GM12878 (cell line): ENCODE results near the gene LRR1. TPM values are rescaled to one million over a fixed set of nuclear protein-coding genes. Genes with fewer than 3 reads are reported as not detected.

Source experiments
- ATF7 ChIP-seq: fragments of 450-650 bp; IDR thresholded peaks from 2 replicates; pipeline ENCODE4 v1.6.1; 2016; ENCODE audit warnings: low read depth, mild to moderate bottlenecking
- DPF2 ChIP-seq: fragments of 450-650 bp; IDR thresholded peaks from 2 replicates; pipeline ENCODE4 v1.6.1; 2017; ENCODE audit warnings: mild to moderate bottlenecking
- ETV6 ChIP-seq, 2 experiments: fragments of 450-650 bp in 1 of 2; IDR thresholded peaks in 1 of 2; conservative IDR thresholded peaks in 1 of 2; 2 replicates each; pipeline ENCODE4 v1.6.1; 2014; ENCODE audit warnings: antibody characterized with exemption in 1 of 2, borderline replicate concordance in 1 of 2, low read depth in 1 of 2, mild to moderate bottlenecking in 1 of 2, moderate library complexity in 1 of 2
- MEF2B ChIP-seq: fragments of 450-650 bp; IDR thresholded peaks from 2 replicates; pipeline ENCODE4 v1.6.1; 2018; ENCODE audit warnings: mild to moderate bottlenecking, moderate library complexity; ENCODE audit not compliant: partially characterized antibody, poor library complexity, severe bottlenecking
- MTA2 ChIP-seq: fragments of 450-650 bp; IDR thresholded peaks from 2 replicates; pipeline ENCODE4 v1.6.1; 2016; ENCODE audit warnings: low read depth, mild to moderate bottlenecking, moderate library complexity
- NR2F1 ChIP-seq: fragments of 450-650 bp; conservative IDR thresholded peaks from 2 replicates; pipeline ENCODE4 v1.6.1; 2017; ENCODE audit warnings: mild to moderate bottlenecking
- SPI1 ChIP-seq: IDR thresholded peaks from 2 replicates; pipeline ENCODE4 v1.6.1; 2011; ENCODE audit warnings: low read depth, mild to moderate bottlenecking, low read length, moderate library complexity, borderline replicate concordance; ENCODE audit not compliant: insufficient read depth
- ZBED1 ChIP-seq: IDR thresholded peaks from 2 replicates; pipeline ENCODE4 v1.6.1; 2016; ENCODE audit warnings: borderline replicate concordance
- ZSCAN29 ChIP-seq: fragments of 450-650 bp; IDR thresholded peaks from 2 replicates; pipeline ENCODE4 v1.6.1; 2017; ENCODE audit warnings: mild to moderate bottlenecking, moderate library complexity
- polyA plus RNA-seq, 11 experiments: library from polyadenylated mRNA; depleted of rRNA in 4 of 11; unstranded in 6 of 11; stranded (reverse) in 5 of 11; fragments of >200 nt; fragmentation: Nextera tagmentation in 4 of 11; fragmentation: Illumina TruSeq in 1 of 11; extraction: Ambion mirVana in 4 of 11; extraction: Trizol in 1 of 11; gene quantifications; 1 replicate in 1 of 11; 2 replicates in 10 of 11; pipeline versions ENCODE4 v1.2.1 to v1.2.3, GENCODE V29; 2011 to 2016; ENCODE audit warnings: inconsistent platforms in 2 of 11, missing spikeins in 2 of 11, low read depth in 1 of 11
- total RNA-seq, 4 experiments: library from RNA; depleted of rRNA in 3 of 4; stranded (reverse); fragments of >200 nt in 3 of 4; fragmentation: Illumina TruSeq in 1 of 4; extraction: Trizol in 1 of 4; gene quantifications; 2 replicates each; pipeline versions ENCODE4 v1.2.1 to v1.2.3, GENCODE V29; 2013 to 2021
- TF ChIP-seq, protein P1 (sequence below): IDR thresholded peaks from 2 replicates; pipeline ENCODE4 v1.6.1; 2011; ENCODE audit warnings: low read depth, low read length, improper control_type of control experiment, borderline replicate concordance
- TF ChIP-seq, protein P2 (sequence below): fragments of 450-650 bp; IDR thresholded peaks from 2 replicates; pipeline ENCODE4 v1.6.1; 2017; ENCODE audit warnings: antibody characterized with exemption, mild to moderate bottlenecking, moderate library complexity
- TF ChIP-seq, protein P3 (sequence below): fragments of 450-650 bp; IDR thresholded peaks from 2 replicates; pipeline ENCODE4 v1.6.1; 2017; ENCODE audit warnings: borderline replicate concordance
- TF ChIP-seq, protein P4 (sequence below), 3 experiments: IDR thresholded peaks in 2 of 3; conservative IDR thresholded peaks in 1 of 3; 2 replicates each; pipeline ENCODE4 v1.5.1; 2011; ENCODE audit warnings: low read depth in 3 of 3, low read length in 3 of 3, mild to moderate bottlenecking in 3 of 3, control low read depth in 2 of 3, moderate library complexity in 2 of 3, inconsistent platforms in 1 of 3, mixed read lengths in 1 of 3; ENCODE audit not compliant: control insufficient read depth in 2 of 3, insufficient read depth in 1 of 3; ENCODE audit errors: extremely low read depth in 1 of 3
- TF ChIP-seq, protein P5 (sequence below): fragments of 150-350 bp; IDR thresholded peaks from 2 replicates; pipeline ENCODE4 v1.6.1; 2014; ENCODE audit warnings: mild to moderate bottlenecking, low read depth, low read length
- TF ChIP-seq, protein P6 (sequence below): fragments of 450-650 bp; formaldehyde crosslinking; IDR thresholded peaks from 2 replicates; pipeline ENCODE4 v1.4.0; 2020; ENCODE audit warnings: mild to moderate bottlenecking, moderate library complexity

LRR1 gene
- total and polyA plus RNA-seq, 10 of the 15 experiments (the other 5 are each of a cell fraction or from before 2014, with no cell fraction given): 36.9 to 110 (median 53.1) TPM

DNA sequence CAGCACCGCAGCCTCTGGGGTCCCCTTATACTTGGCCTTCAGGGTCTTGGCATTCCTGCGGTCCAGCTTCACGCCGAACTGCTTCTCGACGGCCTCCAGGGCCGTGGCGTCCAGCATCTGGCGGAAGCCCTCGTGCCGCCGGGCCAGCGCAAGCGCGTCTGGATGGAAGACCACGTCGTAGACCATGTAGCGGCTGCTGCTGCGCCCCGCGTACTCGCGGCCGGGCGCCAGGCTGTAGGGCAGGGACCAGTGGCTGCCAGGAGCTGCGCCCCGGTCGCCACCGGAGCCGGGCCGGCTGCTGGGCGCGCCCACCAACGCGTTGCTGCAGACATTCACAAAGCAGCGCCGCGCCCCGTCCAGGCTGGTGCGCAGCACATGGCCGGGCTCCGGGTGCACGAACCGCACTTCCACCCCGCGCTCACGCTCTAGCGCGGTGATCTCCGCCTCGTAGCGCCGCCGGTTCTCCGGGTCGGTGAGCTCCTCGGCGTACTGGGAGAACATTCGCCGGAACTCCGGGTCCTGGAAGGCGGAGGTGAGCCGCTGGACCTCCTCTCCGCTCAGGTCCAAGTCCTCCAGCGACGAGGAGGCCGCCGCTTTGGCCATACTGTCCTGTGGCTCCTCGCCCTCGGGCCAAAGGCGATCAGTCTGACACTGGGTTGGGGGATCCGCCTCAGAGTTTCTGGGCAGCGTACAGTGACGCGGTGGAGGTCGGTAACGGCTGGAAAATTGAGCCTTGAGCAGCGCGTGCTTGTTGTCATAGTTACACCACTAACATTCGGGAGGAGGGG, 36.0 kb downstream of the LRR1 start, which contains the start of gene DNAAF2 (continued):
- TF ChIP-seq, protein P1, sequence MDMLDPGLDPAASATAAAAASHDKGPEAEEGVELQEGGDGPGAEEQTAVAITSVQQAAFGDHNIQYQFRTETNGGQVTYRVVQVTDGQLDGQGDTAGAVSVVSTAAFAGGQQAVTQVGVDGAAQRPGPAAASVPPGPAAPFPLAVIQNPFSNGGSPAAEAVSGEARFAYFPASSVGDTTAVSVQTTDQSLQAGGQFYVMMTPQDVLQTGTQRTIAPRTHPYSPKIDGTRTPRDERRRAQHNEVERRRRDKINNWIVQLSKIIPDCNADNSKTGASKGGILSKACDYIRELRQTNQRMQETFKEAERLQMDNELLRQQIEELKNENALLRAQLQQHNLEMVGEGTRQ: no peak
- TF ChIP-seq MEF2B (no peak), ETV6 (conservative IDR thresholded peaks at IDR 0.05 in 1 of 2, IDR thresholded peaks at IDR 0.05 in 1 of 2; ENCODE audit: borderline replicate concordance in 1 of 2, low read depth in 1 of 2) (no peak), ZBED1 (no peak), SPI1 (no peak), MTA2 (no peak), NR2F1 (peak; percentile 10; the same call in 1 of the 2 replicates), ZSCAN29 (no peak), DPF2 (peak; percentile 13; the same call in 1 of the 2 replicates), ATF7 (no peak)
- TF ChIP-seq, protein P2, sequence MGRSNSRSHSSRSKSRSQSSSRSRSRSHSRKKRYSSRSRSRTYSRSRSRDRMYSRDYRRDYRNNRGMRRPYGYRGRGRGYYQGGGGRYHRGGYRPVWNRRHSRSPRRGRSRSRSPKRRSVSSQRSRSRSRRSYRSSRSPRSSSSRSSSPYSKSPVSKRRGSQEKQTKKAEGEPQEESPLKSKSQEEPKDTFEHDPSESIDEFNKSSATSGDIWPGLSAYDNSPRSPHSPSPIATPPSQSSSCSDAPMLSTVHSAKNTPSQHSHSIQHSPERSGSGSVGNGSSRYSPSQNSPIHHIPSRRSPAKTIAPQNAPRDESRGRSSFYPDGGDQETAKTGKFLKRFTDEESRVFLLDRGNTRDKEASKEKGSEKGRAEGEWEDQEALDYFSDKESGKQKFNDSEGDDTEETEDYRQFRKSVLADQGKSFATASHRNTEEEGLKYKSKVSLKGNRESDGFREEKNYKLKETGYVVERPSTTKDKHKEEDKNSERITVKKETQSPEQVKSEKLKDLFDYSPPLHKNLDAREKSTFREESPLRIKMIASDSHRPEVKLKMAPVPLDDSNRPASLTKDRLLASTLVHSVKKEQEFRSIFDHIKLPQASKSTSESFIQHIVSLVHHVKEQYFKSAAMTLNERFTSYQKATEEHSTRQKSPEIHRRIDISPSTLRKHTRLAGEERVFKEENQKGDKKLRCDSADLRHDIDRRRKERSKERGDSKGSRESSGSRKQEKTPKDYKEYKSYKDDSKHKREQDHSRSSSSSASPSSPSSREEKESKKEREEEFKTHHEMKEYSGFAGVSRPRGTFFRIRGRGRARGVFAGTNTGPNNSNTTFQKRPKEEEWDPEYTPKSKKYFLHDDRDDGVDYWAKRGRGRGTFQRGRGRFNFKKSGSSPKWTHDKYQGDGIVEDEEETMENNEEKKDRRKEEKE: no peak
- TF ChIP-seq, protein P3, sequence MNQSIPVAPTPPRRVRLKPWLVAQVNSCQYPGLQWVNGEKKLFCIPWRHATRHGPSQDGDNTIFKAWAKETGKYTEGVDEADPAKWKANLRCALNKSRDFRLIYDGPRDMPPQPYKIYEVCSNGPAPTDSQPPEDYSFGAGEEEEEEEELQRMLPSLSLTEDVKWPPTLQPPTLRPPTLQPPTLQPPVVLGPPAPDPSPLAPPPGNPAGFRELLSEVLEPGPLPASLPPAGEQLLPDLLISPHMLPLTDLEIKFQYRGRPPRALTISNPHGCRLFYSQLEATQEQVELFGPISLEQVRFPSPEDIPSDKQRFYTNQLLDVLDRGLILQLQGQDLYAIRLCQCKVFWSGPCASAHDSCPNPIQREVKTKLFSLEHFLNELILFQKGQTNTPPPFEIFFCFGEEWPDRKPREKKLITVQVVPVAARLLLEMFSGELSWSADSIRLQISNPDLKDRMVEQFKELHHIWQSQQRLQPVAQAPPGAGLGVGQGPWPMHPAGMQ: no peak
- TF ChIP-seq, protein P4, sequence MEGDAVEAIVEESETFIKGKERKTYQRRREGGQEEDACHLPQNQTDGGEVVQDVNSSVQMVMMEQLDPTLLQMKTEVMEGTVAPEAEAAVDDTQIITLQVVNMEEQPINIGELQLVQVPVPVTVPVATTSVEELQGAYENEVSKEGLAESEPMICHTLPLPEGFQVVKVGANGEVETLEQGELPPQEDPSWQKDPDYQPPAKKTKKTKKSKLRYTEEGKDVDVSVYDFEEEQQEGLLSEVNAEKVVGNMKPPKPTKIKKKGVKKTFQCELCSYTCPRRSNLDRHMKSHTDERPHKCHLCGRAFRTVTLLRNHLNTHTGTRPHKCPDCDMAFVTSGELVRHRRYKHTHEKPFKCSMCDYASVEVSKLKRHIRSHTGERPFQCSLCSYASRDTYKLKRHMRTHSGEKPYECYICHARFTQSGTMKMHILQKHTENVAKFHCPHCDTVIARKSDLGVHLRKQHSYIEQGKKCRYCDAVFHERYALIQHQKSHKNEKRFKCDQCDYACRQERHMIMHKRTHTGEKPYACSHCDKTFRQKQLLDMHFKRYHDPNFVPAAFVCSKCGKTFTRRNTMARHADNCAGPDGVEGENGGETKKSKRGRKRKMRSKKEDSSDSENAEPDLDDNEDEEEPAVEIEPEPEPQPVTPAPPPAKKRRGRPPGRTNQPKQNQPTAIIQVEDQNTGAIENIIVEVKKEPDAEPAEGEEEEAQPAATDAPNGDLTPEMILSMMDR (IDR thresholded peaks at IDR 0.05 in 2 of 3, conservative IDR thresholded peaks at IDR 0.05 in 1 of 3; ENCODE audit: control insufficient read depth in 2 of 3, extremely low read depth in 1 of 3, insufficient read depth in 1 of 3, low read depth in 3 of 3, low read length in 3 of 3): no peak
- TF ChIP-seq, protein P5, sequence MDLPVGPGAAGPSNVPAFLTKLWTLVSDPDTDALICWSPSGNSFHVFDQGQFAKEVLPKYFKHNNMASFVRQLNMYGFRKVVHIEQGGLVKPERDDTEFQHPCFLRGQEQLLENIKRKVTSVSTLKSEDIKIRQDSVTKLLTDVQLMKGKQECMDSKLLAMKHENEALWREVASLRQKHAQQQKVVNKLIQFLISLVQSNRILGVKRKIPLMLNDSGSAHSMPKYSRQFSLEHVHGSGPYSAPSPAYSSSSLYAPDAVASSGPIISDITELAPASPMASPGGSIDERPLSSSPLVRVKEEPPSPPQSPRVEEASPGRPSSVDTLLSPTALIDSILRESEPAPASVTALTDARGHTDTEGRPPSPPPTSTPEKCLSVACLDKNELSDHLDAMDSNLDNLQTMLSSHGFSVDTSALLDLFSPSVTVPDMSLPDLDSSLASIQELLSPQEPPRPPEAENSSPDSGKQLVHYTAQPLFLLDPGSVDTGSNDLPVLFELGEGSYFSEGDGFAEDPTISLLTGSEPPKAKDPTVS: no peak
- TF ChIP-seq, protein P6, sequence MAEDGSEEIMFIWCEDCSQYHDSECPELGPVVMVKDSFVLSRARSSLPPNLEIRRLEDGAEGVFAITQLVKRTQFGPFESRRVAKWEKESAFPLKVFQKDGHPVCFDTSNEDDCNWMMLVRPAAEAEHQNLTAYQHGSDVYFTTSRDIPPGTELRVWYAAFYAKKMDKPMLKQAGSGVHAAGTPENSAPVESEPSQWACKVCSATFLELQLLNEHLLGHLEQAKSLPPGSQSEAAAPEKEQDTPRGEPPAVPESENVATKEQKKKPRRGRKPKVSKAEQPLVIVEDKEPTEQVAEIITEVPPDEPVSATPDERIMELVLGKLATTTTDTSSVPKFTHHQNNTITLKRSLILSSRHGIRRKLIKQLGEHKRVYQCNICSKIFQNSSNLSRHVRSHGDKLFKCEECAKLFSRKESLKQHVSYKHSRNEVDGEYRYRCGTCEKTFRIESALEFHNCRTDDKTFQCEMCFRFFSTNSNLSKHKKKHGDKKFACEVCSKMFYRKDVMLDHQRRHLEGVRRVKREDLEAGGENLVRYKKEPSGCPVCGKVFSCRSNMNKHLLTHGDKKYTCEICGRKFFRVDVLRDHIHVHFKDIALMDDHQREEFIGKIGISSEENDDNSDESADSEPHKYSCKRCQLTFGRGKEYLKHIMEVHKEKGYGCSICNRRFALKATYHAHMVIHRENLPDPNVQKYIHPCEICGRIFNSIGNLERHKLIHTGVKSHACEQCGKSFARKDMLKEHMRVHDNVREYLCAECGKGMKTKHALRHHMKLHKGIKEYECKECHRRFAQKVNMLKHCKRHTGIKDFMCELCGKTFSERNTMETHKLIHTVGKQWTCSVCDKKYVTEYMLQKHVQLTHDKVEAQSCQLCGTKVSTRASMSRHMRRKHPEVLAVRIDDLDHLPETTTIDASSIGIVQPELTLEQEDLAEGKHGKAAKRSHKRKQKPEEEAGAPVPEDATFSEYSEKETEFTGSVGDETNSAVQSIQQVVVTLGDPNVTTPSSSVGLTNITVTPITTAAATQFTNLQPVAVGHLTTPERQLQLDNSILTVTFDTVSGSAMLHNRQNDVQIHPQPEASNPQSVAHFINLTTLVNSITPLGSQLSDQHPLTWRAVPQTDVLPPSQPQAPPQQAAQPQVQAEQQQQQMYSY (CRISPR knock-in tag): no peak
